PC-3 (cell line): Measurements from ENCODE around the gene QPRT.

Source experiments
- EZH2 ChIP-seq: fragments of 300-600 bp; sonication (generic); IDR thresholded peaks from one replicate; pipeline ENCODE4 v1.6.1; 2017; ENCODE audit warnings: antibody characterized with exemption, mild to moderate bottlenecking, low read length; ENCODE audit not compliant: unreplicated experiment
- TF ChIP-seq, protein P1 (sequence below): fragments of 300-600 bp; sonication (generic); conservative IDR thresholded peaks from 2 replicates; pipeline ENCODE4 v1.5.1; 2017; ENCODE audit warnings: antibody characterized with exemption, low read depth, mild to moderate bottlenecking, low read length

GRCh38 chr16:29651774-29652349 lies 27.1 kb upstream of the QPRT start:
- TF ChIP-seq, protein P1, sequence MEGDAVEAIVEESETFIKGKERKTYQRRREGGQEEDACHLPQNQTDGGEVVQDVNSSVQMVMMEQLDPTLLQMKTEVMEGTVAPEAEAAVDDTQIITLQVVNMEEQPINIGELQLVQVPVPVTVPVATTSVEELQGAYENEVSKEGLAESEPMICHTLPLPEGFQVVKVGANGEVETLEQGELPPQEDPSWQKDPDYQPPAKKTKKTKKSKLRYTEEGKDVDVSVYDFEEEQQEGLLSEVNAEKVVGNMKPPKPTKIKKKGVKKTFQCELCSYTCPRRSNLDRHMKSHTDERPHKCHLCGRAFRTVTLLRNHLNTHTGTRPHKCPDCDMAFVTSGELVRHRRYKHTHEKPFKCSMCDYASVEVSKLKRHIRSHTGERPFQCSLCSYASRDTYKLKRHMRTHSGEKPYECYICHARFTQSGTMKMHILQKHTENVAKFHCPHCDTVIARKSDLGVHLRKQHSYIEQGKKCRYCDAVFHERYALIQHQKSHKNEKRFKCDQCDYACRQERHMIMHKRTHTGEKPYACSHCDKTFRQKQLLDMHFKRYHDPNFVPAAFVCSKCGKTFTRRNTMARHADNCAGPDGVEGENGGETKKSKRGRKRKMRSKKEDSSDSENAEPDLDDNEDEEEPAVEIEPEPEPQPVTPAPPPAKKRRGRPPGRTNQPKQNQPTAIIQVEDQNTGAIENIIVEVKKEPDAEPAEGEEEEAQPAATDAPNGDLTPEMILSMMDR: no peak
- no peak for TF ChIP-seq EZH2
